HepG2 (cell line): ENCODE results near the gene ZNF326. TPM values are rescaled to one million over a fixed set of nuclear protein-coding genes. Genes with fewer than 3 reads are reported as not detected.

Experiments used
- ATAC-seq: fragments of 200-7000 bp; cut with Tn5 transposase; 3 replicates; pipeline ENCODE4 v1.9.1; 2020; ENCODE audit warnings: mild to moderate bottlenecking, moderate library complexity
- BruUV-seq: library from RNA; stranded (reverse); fragments of 400-500 nt; replicated peaks from 2 replicates; lab custom pipeline; 2021; lab: Mats Ljungman, UMichigan
- CTCF ChIA-PET: fragments of 300-600 bp; formaldehyde crosslinking; extraction: SDS; loops from one replicate; lab custom pipeline; 2021; ENCODE audit warnings: low total read pairs, inconsistent platforms, low intra/inter-chr PET ratio; lab: Yijun Ruan, JAX
- POLR2A ChIA-PET: fragments of 350-600 bp; sonication (Branson Sonifier 250); formaldehyde crosslinking; loops from one replicate; lab custom pipeline; 2020; ENCODE audit warnings: antibody characterized with exemption, inconsistent platforms; lab: Yijun Ruan, JAX
- DNase-seq: peaks from one replicate; pipeline ENCODE4 v3.0.0-alpha.2; 2015; ENCODE audit warnings: low spot score
- FAIRE-seq: peaks from 3 replicates; lab custom pipeline; 2011; peaks lifted over from hg19 to GRCh38; lab: Jason Lieb, UNC
- H2AFZ ChIP-seq: one replicate; pipeline ENCODE4 v1.6.1; 2011; ENCODE audit warnings: low read length, inconsistent platforms
- H3K27ac ChIP-seq: fragments of 300-600 bp; 3 replicates; pipeline ENCODE4 v1.8.0; 2011; ENCODE audit warnings: mixed run types, mild to moderate bottlenecking, mixed read lengths, low read length, inconsistent platforms; ENCODE audit not compliant: insufficient read depth; ENCODE audit errors: extremely low read length
- H3K27me3 ChIP-seq, 2 experiments: fragments of 200-600 bp in 1 of 2; 2 replicates in 1 of 2; 3 replicates in 1 of 2; pipeline versions ENCODE4 v1.6.0 to v1.8.0; 2011; ENCODE audit warnings: low read length in 2 of 2, mild to moderate bottlenecking in 2 of 2, moderate library complexity in 2 of 2, inconsistent platforms in 1 of 2; ENCODE audit not compliant: insufficient read depth in 2 of 2, control insufficient read depth in 1 of 2
- H3K36me3 ChIP-seq, 2 experiments: fragments of 200-600 bp in 1 of 2; replicated peaks in 1 of 2; 2 replicates in 1 of 2; 3 replicates in 1 of 2; pipeline versions ENCODE4 v1.5.1 to v1.8.0; 2011; ENCODE audit warnings: low read length in 2 of 2, inconsistent platforms in 1 of 2; ENCODE audit not compliant: insufficient read depth in 2 of 2, control insufficient read depth in 1 of 2
- H3K4me1 ChIP-seq: 2 replicates; pipeline ENCODE4 v1.5.1; 2012; ENCODE audit warnings: low read length, inconsistent platforms; ENCODE audit not compliant: insufficient read depth
- H3K4me2 ChIP-seq: 2 replicates; pipeline ENCODE4 v1.6.0; 2011; ENCODE audit warnings: low read depth, low read length, inconsistent platforms
- H3K4me3 ChIP-seq, 3 experiments: fragments of 200-600 bp in 1 of 3; sonication (generic), shearing (Covaris generic) in 1 of 3; replicated peaks in 1 of 3; 2 replicates each; pipeline ENCODE4 v1.5.1; 2011 to 2016; ENCODE audit warnings: low read length in 3 of 3, inconsistent platforms in 2 of 3, low read depth in 2 of 3, mild to moderate bottlenecking in 2 of 3, control low read depth in 1 of 3, mixed read lengths in 1 of 3; ENCODE audit not compliant: insufficient read depth in 1 of 3
- H3K79me2 ChIP-seq: one replicate; pipeline ENCODE4 v1.6.1; 2011; ENCODE audit warnings: low read length, inconsistent platforms; ENCODE audit not compliant: insufficient read depth
- H3K9ac ChIP-seq: 2 replicates; pipeline ENCODE4 v1.6.0; 2011; ENCODE audit warnings: mild to moderate bottlenecking, low read depth, low read length, inconsistent platforms; ENCODE audit not compliant: insufficient read depth
- H3K9me3 ChIP-seq: 2 replicates; pipeline ENCODE4 v1.5.1; 2012; ENCODE audit warnings: mild to moderate bottlenecking, low read length
- H4K20me1 ChIP-seq: 2 replicates; pipeline ENCODE4 v1.6.0; 2011; ENCODE audit warnings: inconsistent platforms, mild to moderate bottlenecking, low read length, moderate library complexity; ENCODE audit not compliant: insufficient read depth
- AHR ChIP-seq: IDR thresholded peaks from 2 replicates; pipeline ENCODE4 v1.6.1; 2018; ENCODE audit warnings: missing genetic modification reagents, missing compliant biosample characterization
- ATF7 ChIP-seq, 2 experiments: fragments of 450-650 bp in 1 of 2; sonication (generic) in 1 of 2; formaldehyde crosslinking in 1 of 2; IDR thresholded peaks; 2 replicates each; pipeline versions ENCODE4 v1.4.0 to v1.6.1; 2016 to 2020; ENCODE audit warnings: antibody characterized with exemption in 1 of 2, mild to moderate bottlenecking in 1 of 2, missing genetic modification reagents in 1 of 2
- BORCS8-MEF2B ChIP-seq: sonication (generic); formaldehyde crosslinking; IDR thresholded peaks from 2 replicates; pipeline ENCODE4 v1.8.0; 2022; ENCODE audit warnings: mild to moderate bottlenecking, missing genetic modification reagents
- CCDC6 ChIP-seq: sonication (generic); formaldehyde crosslinking; IDR thresholded peaks from 2 replicates; pipeline ENCODE4 v1.8.1; 2022; ENCODE audit warnings: mild to moderate bottlenecking, missing genetic modification reagents, moderate library complexity
- CEBPG ChIP-seq: IDR thresholded peaks from 2 replicates; pipeline ENCODE4 v1.6.1; 2016
- ERF ChIP-seq: IDR thresholded peaks from 2 replicates; pipeline ENCODE4 v1.6.1; 2018; ENCODE audit warnings: missing biosample characterization, missing genetic modification reagents
- HDAC2 ChIP-seq: sonication (generic); formaldehyde crosslinking; IDR thresholded peaks from 2 replicates; pipeline ENCODE4 v1.4.0; 2020; ENCODE audit warnings: missing genetic modification reagents
- HHEX ChIP-seq: IDR thresholded peaks from 2 replicates; pipeline ENCODE4 v1.6.1; 2016; ENCODE audit warnings: control low read depth
- HOXA3 ChIP-seq: sonication (generic); formaldehyde crosslinking; IDR thresholded peaks from 2 replicates; pipeline ENCODE4 v1.5.0; 2020; ENCODE audit warnings: missing genetic modification reagents
- MED13 ChIP-seq: sonication (generic); formaldehyde crosslinking; IDR thresholded peaks from 2 replicates; pipeline ENCODE4 v1.5.0; 2020; ENCODE audit warnings: missing genetic modification reagents
- MXD1 ChIP-seq: sonication (generic); formaldehyde crosslinking; IDR thresholded peaks from 2 replicates; pipeline ENCODE4 v1.4.0; 2020; ENCODE audit warnings: mild to moderate bottlenecking, missing genetic modification reagents
- PCBP2 ChIP-seq: fragments of 200-400 bp; formaldehyde crosslinking; optimal IDR thresholded peaks from 2 replicates; pipeline ENCODE3; 2018; ENCODE audit warnings: low read length, low read depth; ENCODE audit not compliant: poor library complexity, severe bottlenecking
- SYNCRIP ChIP-seq: fragments of 200-400 bp; formaldehyde crosslinking; IDR thresholded peaks from 2 replicates; pipeline ENCODE4 v1.6.1; 2018; ENCODE audit warnings: mild to moderate bottlenecking, low read depth, low read length; ENCODE audit not compliant: insufficient read depth
- TEF ChIP-seq: sonication (generic); formaldehyde crosslinking; IDR thresholded peaks from 2 replicates; pipeline ENCODE4 v1.5.0; 2020; ENCODE audit warnings: missing genetic modification reagents
- ZBTB21 ChIP-seq: sonication (generic); formaldehyde crosslinking; IDR thresholded peaks from 2 replicates; pipeline ENCODE4 v1.4.0; 2020; ENCODE audit warnings: missing genetic modification reagents
- ZBTB34 ChIP-seq: sonication (generic); formaldehyde crosslinking; IDR thresholded peaks from 2 replicates; pipeline ENCODE4 v1.8.0; 2022; ENCODE audit warnings: mild to moderate bottlenecking, missing genetic modification reagents
- ZNF3 ChIP-seq: IDR thresholded peaks from 2 replicates; pipeline ENCODE4 v1.7.0; 2017; ENCODE audit warnings: inconsistent platforms
- ZNF329 ChIP-seq: sonication (generic); formaldehyde crosslinking; IDR thresholded peaks from 2 replicates; pipeline ENCODE4 v1.9.0; 2021; ENCODE audit warnings: low read depth, mild to moderate bottlenecking, missing genetic modification reagents
- ZNF343 ChIP-seq: sonication (generic); formaldehyde crosslinking; IDR thresholded peaks from 2 replicates; pipeline ENCODE4 v1.4.0; 2020; ENCODE audit warnings: mild to moderate bottlenecking, missing genetic modification reagents
- ZNF362 ChIP-seq: sonication (generic); formaldehyde crosslinking; IDR thresholded peaks from 2 replicates; pipeline ENCODE4 v1.4.0; 2020; ENCODE audit warnings: missing genetic modification reagents, mild to moderate bottlenecking, borderline replicate concordance
- ZNF678 ChIP-seq: sonication (generic); formaldehyde crosslinking; IDR thresholded peaks from 2 replicates; pipeline ENCODE4 v1.4.0; 2020; ENCODE audit warnings: mild to moderate bottlenecking, missing genetic modification reagents
- ZNF7 ChIP-seq: IDR thresholded peaks from 2 replicates; pipeline ENCODE4 v1.6.1; 2016; ENCODE audit warnings: missing biosample characterization, missing genetic modification reagents
- WGBS: methylation state at CpG from one replicate; pipeline ENCODE4 v1.1.6; 2017; ENCODE audit warnings: low lambda C conversion rate; 5-methylcytosine and 5-hydroxymethylcytosine counted together
- in situ Hi-C: cut with HindIII; loops from 2 replicates; pipeline ENCODE4 v1.10.0; 2017; ENCODE audit warnings: low pct_unique_long_range_greater_than_20kb; ENCODE audit not compliant: extremely low pct_ligation_motif_present
- intact Hi-C: fragments of 100-400 bp; cut with micrococcal nuclease; formaldehyde crosslinking; loops from one replicate; pipeline ENCODE4 v1.10.0; 2022; ENCODE audit not compliant: unreplicated experiment
- polyA plus RNA-seq, 8 experiments: library from polyadenylated mRNA; depleted of rRNA in 3 of 8; stranded (reverse) in 7 of 8; unstranded in 1 of 8; fragments of >200 nt; fragmentation: Illumina TruSeq in 4 of 8; extraction: Trizol in 4 of 8; gene quantifications; 2 replicates each; pipeline versions ENCODE4 v1.2.1 to v1.2.3, GENCODE V29; 2011 to 2016; ENCODE audit warnings: low read depth in 4 of 8, missing spikeins in 1 of 8, mixed read lengths in 1 of 8; ENCODE audit not compliant: insufficient read depth in 1 of 8
- total RNA-seq, 5 experiments: library from RNA; depleted of rRNA; stranded (reverse); fragments of >200 nt; fragmentation: Illumina TruSeq; extraction: Trizol; gene quantifications; 2 replicates each; pipeline ENCODE4 v1.2.3, GENCODE V29; 2016; ENCODE audit warnings: low read depth in 1 of 5

ZNF326 gene
- total and polyA plus RNA-seq, 2 of the 13 experiments (the other 11 are each of a cell fraction or from before 2014, with no cell fraction given) = 6.3 to 16.4 TPM

GRCh38 chr1:89955311-89956205, 39.4 kb upstream of the ZNF326 start (continued):
- TF ChIP-seq TEF (CRISPR knock-in tag) (no peak), ZBTB21 (CRISPR knock-in tag) (no peak), PCBP2 (no peak), AHR (CRISPR knock-in tag) (no peak), ZNF678 (CRISPR knock-in tag) (no peak), HDAC2 (CRISPR knock-in tag) (no peak), SYNCRIP (no peak), MED13 (CRISPR knock-in tag) (no peak), HHEX (no peak)

- DNase-seq (peak; percentile 39), FAIRE-seq (peak; percentile 18), ATAC-seq (peak; percentile 63)
- Histone ChIP-seq H2AFZ (peak overlapping the region; percentile 73), H3K4me3 (0 out of 6 replicates have a peak overlapping the region, but pooled peaks of 2 of the 3 experiments have one; percentile 0 to 20), H4K20me1 (no peaks in the 10 kb centered on the region), H3K4me2 (peak overlapping the region; percentile 44), H3K4me1 (peaks cover 48% of the 10 kb centered on the region), H3K27ac (peak overlapping the region; percentile 15), H3K27me3 (no peaks in the 10 kb centered on the region), H3K36me3 (no peaks in the 10 kb centered on the region), H3K9me3 (no peaks in the 10 kb centered on the region), H3K9ac (no peak overlapping the region), H3K79me2 (no peaks in the 10 kb centered on the region)
- CTCF ChIA-PET = no interaction called here
- intact Hi-C loops = loop anchor here (10.0 kb wide), 1 partner anchor 152 kb away; no protein-coding TSS in a partner anchor
- in situ Hi-C loops = no loop called here
- WGBS = 22% methylated on average over 1 of the region's 1 CpG
- POLR2A ChIA-PET = no interaction called here
- no TSS peak for BruUV-seq
- TF ChIP-seq MXD1 (CRISPR knock-in tag) = no peak
- TF ChIP-seq BORCS8-MEF2B = no peak
- TF ChIP-seq ZNF329 (CRISPR knock-in tag) = no peak
- no peak for TF ChIP-seq ERF (CRISPR knock-in tag)
- no peak for TF ChIP-seq ATF7 (IDR thresholded peaks at IDR 0.05)
- no peak for TF ChIP-seq ATF7 (CRISPR knock-in tag; IDR thresholded peaks at IDR 0.05)
- no peak for TF ChIP-seq ZNF343 (CRISPR knock-in tag)
- no peak for TF ChIP-seq ZBTB34 (CRISPR knock-in tag)
- TF ChIP-seq ZNF3 = no peak
- no peak for TF ChIP-seq CCDC6 (CRISPR knock-in tag)
- no peak for TF ChIP-seq ZNF7
- TF ChIP-seq HOXA3 (CRISPR knock-in tag) = no peak
- no peak for TF ChIP-seq CEBPG (CRISPR knock-in tag)
- no peak for TF ChIP-seq ZNF362 (CRISPR knock-in tag)
Observed at GRCh38 chr1:89957107-89957506, 37.8 kb upstream of the ZNF326 start.
